Psoas muscle (tissue), 8 donors: ENCODE data around the gene ARHGEF10L. TPM values are rescaled to one million over a fixed set of nuclear protein-coding genes. Genes with fewer than 3 reads are reported as not detected.

Source experiments
- ATAC-seq, 4 donors: fragments of 200-7000 bp; cut with Tn5 transposase; one replicate each; pipeline ENCODE4 v1.9.1; 2020; ENCODE audit warnings: moderate library complexity in 3 of 4, mild to moderate bottlenecking in 2 of 4
- DNase-seq, 2 donors: peaks; one replicate each; pipeline ENCODE4 v3.0.0-alpha.2; 2020
- H3K27ac ChIP-seq: fragments of 200-600 bp; one replicate; pipeline ENCODE4 v1.8.0; 2022
- H3K27me3 ChIP-seq, 3 donors: fragments of 200-600 bp in 1 of 3; one replicate each; pipeline versions ENCODE4 v1.6.1 to v1.8.0; 2013 to 2022; ENCODE audit warnings: low read length in 2 of 3, mild to moderate bottlenecking in 2 of 3, moderate library complexity in 1 of 3; ENCODE audit not compliant: insufficient read depth in 3 of 3
- H3K36me3 ChIP-seq, 2 donors: fragments of 200-600 bp in 1 of 2; one replicate each; pipeline versions ENCODE4 v1.6.1 to v1.8.0; 2013 to 2022; ENCODE audit warnings: low read depth in 1 of 2, mild to moderate bottlenecking in 1 of 2, moderate library complexity in 1 of 2; ENCODE audit not compliant: insufficient read depth in 1 of 2
- H3K4me1 ChIP-seq: fragments of 200-600 bp; one replicate; pipeline ENCODE4 v1.8.0; 2022
- H3K4me3 ChIP-seq: fragments of 200-600 bp; one replicate; pipeline ENCODE4 v1.8.0; 2022; ENCODE audit warnings: mild to moderate bottlenecking
- H3K9me3 ChIP-seq: fragments of 200-600 bp; one replicate; pipeline ENCODE4 v1.8.0; 2022
- WGBS, 3 donors: extraction: QIAGEN DNeasy Blood & Tissue Kit; methylation state at CpG; one replicate each; pipeline versions ENCODE4 v1.1.6 to v1.1.7; 2013; 5-methylcytosine and 5-hydroxymethylcytosine counted together
- intact Hi-C, 2 donors: fragments of 100-400 bp; cut with DNase I; formaldehyde crosslinking; loops; one replicate each; pipeline versions ENCODE4 v1.11.0 to v1.14.2; 2022
- polyA plus RNA-seq, 3 donors: library from polyadenylated mRNA; stranded (reverse); fragments of 200-250 nt; gene quantifications; one replicate each; pipeline ENCODE4 v1.2.3, GENCODE V29; 2013
- total RNA-seq, 4 donors: library from RNA; stranded (reverse); fragmentation: NEBNext Ultra II Directional in 2 of 4; extraction: Animal tissue kit (Norgen Biotek cat#: 25700) in 2 of 4; gene quantifications; one replicate each; pipeline versions ENCODE4 v1.2.1 to v1.2.4, GENCODE V29; 2021 to 2023
- TF ChIP-seq, protein P1 (sequence below): fragments of 200-600 bp; IDR thresholded peaks from one replicate; pipeline ENCODE4 v1.8.0; 2022; ENCODE audit warnings: antibody characterized with exemption
- donor health status: healthy with polysubstance abuse.
- donor health status: DM: no; HTN: no; CAD: no; lungs with moderate emphysema.
- donor health status: Bipolar disorder and iron deficiency.
- donor health status: healthy.
- donor health status: DM: yes; HTN: yes; CAD: no.
- donor health status: DM: no; HTN: no; CAD: no.
- donor health status: DM: no; HTN: no; CAD: no.
- donor health status: DM: yes; HTN: yes; CAD: no.

The ARHGEF10L gene
- total and polyA plus RNA-seq, 7 donors, result 18.8 to 108 (median 37.1) TPM

GRCh38 chr1:17596186-17596585 lies 56.7 kb downstream of the ARHGEF10L start:
- ATAC-seq, result no peak
- TF ChIP-seq, protein P1, sequence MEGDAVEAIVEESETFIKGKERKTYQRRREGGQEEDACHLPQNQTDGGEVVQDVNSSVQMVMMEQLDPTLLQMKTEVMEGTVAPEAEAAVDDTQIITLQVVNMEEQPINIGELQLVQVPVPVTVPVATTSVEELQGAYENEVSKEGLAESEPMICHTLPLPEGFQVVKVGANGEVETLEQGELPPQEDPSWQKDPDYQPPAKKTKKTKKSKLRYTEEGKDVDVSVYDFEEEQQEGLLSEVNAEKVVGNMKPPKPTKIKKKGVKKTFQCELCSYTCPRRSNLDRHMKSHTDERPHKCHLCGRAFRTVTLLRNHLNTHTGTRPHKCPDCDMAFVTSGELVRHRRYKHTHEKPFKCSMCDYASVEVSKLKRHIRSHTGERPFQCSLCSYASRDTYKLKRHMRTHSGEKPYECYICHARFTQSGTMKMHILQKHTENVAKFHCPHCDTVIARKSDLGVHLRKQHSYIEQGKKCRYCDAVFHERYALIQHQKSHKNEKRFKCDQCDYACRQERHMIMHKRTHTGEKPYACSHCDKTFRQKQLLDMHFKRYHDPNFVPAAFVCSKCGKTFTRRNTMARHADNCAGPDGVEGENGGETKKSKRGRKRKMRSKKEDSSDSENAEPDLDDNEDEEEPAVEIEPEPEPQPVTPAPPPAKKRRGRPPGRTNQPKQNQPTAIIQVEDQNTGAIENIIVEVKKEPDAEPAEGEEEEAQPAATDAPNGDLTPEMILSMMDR, result no peak
- H3K36me3 ChIP-seq, result no peaks in the 10 kb centered on the region
- H3K27me3 ChIP-seq, result no peaks in the 10 kb centered on the region
- H3K4me1 ChIP-seq, result peaks cover 8% of the 10 kb centered on the region
- H3K4me3 ChIP-seq, result no peak overlapping the region
- DNase-seq, result no peak
- no peaks in the 10 kb centered on the region for H3K9me3 ChIP-seq
- no peak overlapping the region for H3K27ac ChIP-seq
- intact Hi-C loops, result no loop called here
- WGBS, 3 donors, result 87 to 96% (median 91%) methylated on average over 8 to 9 of the region's 9 CpGs

DNA sequence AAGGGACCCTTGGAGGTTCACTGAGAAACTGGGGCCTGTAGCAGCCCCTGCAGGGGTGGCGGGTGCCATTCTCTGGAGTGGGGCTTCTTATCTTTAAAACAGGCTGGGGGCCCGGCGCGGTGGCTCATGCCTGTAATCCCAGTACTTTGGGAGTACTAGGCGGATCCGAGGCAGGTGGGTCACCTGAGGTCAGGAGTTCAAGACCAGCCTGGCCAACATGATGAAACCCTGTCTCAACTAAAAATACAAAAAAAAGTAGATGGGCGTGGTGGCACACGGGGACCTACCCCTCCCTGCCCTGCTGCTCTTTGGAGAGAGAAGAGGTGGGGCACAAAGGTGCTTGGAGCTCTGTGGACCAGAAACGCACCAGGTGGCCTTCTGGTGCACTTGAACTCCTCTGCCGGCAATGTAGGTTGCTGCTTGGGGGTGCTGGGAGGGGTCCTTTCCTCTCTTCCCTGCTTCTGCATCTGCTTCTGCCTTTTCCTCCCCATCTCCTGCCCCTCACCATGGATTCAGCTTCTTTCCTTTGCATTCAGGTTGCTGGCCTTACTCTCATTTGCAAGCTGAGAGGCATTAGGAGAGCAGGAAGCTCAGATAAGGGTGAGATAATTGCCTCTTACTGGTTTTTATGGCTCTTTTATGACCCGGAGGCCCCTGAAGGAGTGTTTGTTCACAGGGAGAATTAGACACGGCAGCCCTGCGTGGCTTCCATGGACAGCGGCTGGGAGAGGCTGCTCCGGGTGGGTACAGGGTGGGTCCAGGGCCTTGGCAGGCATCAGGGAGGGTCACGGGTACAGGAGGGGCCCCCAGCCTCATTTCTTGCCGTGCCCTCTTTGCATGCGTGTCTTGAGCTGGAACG lies 57.4 kb downstream of the ARHGEF10L start:
- H3K27me3 ChIP-seq, result no peaks in the 10 kb centered on the region
- TF ChIP-seq, protein P1, result no peak
- peaks cover 8% of the 10 kb centered on the region for H3K4me1 ChIP-seq
- DNase-seq (no peak), ATAC-seq (no peak)
- H3K36me3 ChIP-seq, result no peaks in the 10 kb centered on the region
- WGBS, 3 donors, result 68 to 73% (median 71%) methylated on average over 19 of the region's 19 CpGs
- intact Hi-C loops, result no loop called here
- H3K4me3 ChIP-seq, result no peak overlapping the region
- H3K9me3 ChIP-seq, result no peaks in the 10 kb centered on the region
- no peak overlapping the region for H3K27ac ChIP-seq

DNA sequence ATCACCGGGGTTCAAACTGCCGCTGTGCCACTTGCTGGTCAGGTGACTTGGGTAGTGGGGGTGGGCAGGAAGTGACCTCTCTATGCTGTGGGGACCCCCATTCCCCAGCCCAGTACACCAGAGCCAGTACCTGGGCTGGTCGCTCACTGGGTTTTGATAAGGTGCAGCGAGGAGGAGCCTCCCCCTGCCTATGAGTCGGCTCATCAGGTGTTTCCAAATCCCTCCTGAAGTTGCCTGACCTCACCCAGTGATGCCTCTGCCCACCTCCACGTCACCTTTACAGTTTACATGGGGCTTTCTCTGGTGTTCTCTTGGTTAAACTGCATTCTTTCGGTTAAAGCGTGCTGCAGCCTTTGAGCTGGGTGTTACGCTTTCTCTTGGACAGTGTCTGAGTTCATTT lies 58.2 kb downstream of the ARHGEF10L start:
- intact Hi-C loops, result no loop called here
- ATAC-seq (no peak), DNase-seq (no peak)
- no peaks in the 10 kb centered on the region for H3K36me3 ChIP-seq
- H3K4me3 ChIP-seq, result no peak overlapping the region
- H3K27me3 ChIP-seq, result no peaks in the 10 kb centered on the region
- no peak overlapping the region for H3K27ac ChIP-seq
- WGBS, 3 donors, result 88 to 91% (median 89%) methylated on average over 9 of the region's 9 CpGs
- TF ChIP-seq, protein P1, result no peak
- H3K4me1 ChIP-seq, result peaks cover 8% of the 10 kb centered on the region
- H3K9me3 ChIP-seq, result no peaks in the 10 kb centered on the region

GRCh38 chr1:17598251-17598650 lies 58.8 kb downstream of the ARHGEF10L start:
- Histone ChIP-seq H3K27ac (no peak overlapping the region), H3K4me3 (no peak overlapping the region), H3K9me3 (no peaks in the 10 kb centered on the region), H3K4me1 (peaks cover 8% of the 10 kb centered on the region), H3K27me3 (no peaks in the 10 kb centered on the region), H3K36me3 (no peaks in the 10 kb centered on the region)
- DNase-seq (no peak), ATAC-seq (no peak)
- intact Hi-C loops, result no loop called here
- TF ChIP-seq, protein P1, result no peak
- WGBS, 3 donors, result 87 to 97% (median 95%) methylated on average over 3 of the region's 3 CpGs
